ENCODE measurements around the gene ITSN2. TPM values are rescaled to one million over a fixed set of nuclear protein-coding genes. Genes with fewer than 3 reads are reported as not detected.

ITSN2 gene
- polyA plus RNA-seq, 1 donor from 2014 or later: 10.6 TPM

GRCh38 chr2:24351627-24351938, 8.8 kb downstream of the ITSN2 start:
- no peaks in the 10 kb centered on the region for H3K27me3 ChIP-seq (ENCODE audit: insufficient read depth, low read depth, low read length)
- H3K9me3 ChIP-seq (ENCODE audit: low read length): no peaks in the 10 kb centered on the region
- TF ChIP-seq POLR2AphosphoS5 (IDR thresholded peaks at IDR 0.05): no peak
- no peak for TF ChIP-seq EZH2 (IDR thresholded peaks at IDR 0.05; ENCODE audit: borderline replicate concordance, insufficient read depth, low read length, poor library complexity, severe bottlenecking)
- no peak for TF ChIP-seq TAF1 (IDR thresholded peaks at IDR 0.05; ENCODE audit: low read depth)
- no peak for TF ChIP-seq MXI1 (conservative IDR thresholded peaks at IDR 0.05; ENCODE audit: poor library complexity, severe bottlenecking)
- no peak for TF ChIP-seq EP300 (conservative IDR thresholded peaks at IDR 0.05; ENCODE audit: poor library complexity, severe bottlenecking)
- no peak for TF ChIP-seq SMC3 (conservative IDR thresholded peaks at IDR 0.05; ENCODE audit: poor library complexity)
- TF ChIP-seq RAD21 (conservative IDR thresholded peaks at IDR 0.05): no peak
- TF ChIP-seq CTCF (IDR thresholded peaks at IDR 0.05; ENCODE audit: poor library complexity, severe bottlenecking): no peak
- TF ChIP-seq REST (IDR thresholded peaks at IDR 0.05; ENCODE audit: borderline replicate concordance): no peak
- no peaks in the 10 kb centered on the region for H3F3A ChIP-seq (ENCODE audit: insufficient read depth, low read length, poor library complexity, severe bottlenecking)
- H3K4me2 ChIP-seq (ENCODE audit: low read length): no peak overlapping the region
- H2AFZ ChIP-seq (ENCODE audit: low read depth, low read length): no peak overlapping the region
- H3K9me2 ChIP-seq (ENCODE audit: insufficient read depth, low read length): no peaks in the 10 kb centered on the region
- H3K36me3 ChIP-seq (ENCODE audit: insufficient read depth, low read length): no peaks in the 10 kb centered on the region
- H3K79me2 ChIP-seq (replicated peaks; ENCODE audit: insufficient read depth, low read length): no peaks in the 10 kb centered on the region
- no peak overlapping the region for H3K4me3 ChIP-seq (ENCODE audit: low read length)
- H4K20me1 ChIP-seq (ENCODE audit: insufficient read depth): no peaks in the 10 kb centered on the region
- no peak overlapping the region for H3K9ac ChIP-seq (ENCODE audit: low read length)
- H3K27ac ChIP-seq (ENCODE audit: low read length): no peak overlapping the region

- Histone ChIP-seq H3K36me3 (ENCODE audit: insufficient read depth, low read length) (no peaks in the 10 kb centered on the region), H4K20me1 (ENCODE audit: insufficient read depth) (no peaks in the 10 kb centered on the region), H3K4me2 (ENCODE audit: low read length) (no peak overlapping the region), H3K27me3 (ENCODE audit: insufficient read depth, low read depth, low read length) (no peaks in the 10 kb centered on the region), H3K27ac (ENCODE audit: low read length) (no peak overlapping the region), H3K9me2 (ENCODE audit: insufficient read depth, low read length) (no peaks in the 10 kb centered on the region), H3K9me3 (ENCODE audit: low read length) (no peaks in the 10 kb centered on the region), H2AFZ (ENCODE audit: low read depth, low read length) (no peak overlapping the region), H3F3A (ENCODE audit: insufficient read depth, low read length, poor library complexity, severe bottlenecking) (no peaks in the 10 kb centered on the region), H3K4me3 (ENCODE audit: low read length) (no peak overlapping the region), H3K79me2 (replicated peaks; ENCODE audit: insufficient read depth, low read length) (no peaks in the 10 kb centered on the region), H3K9ac (ENCODE audit: low read length) (no peak overlapping the region)
- TF ChIP-seq TAF1 (IDR thresholded peaks at IDR 0.05; ENCODE audit: low read depth) (no peak), EP300 (conservative IDR thresholded peaks at IDR 0.05; ENCODE audit: poor library complexity, severe bottlenecking) (no peak), REST (IDR thresholded peaks at IDR 0.05; ENCODE audit: borderline replicate concordance) (no peak), POLR2AphosphoS5 (IDR thresholded peaks at IDR 0.05) (no peak), EZH2 (IDR thresholded peaks at IDR 0.05; ENCODE audit: borderline replicate concordance, insufficient read depth, low read length, poor library complexity, severe bottlenecking) (no peak), SMC3 (conservative IDR thresholded peaks at IDR 0.05; ENCODE audit: poor library complexity) (no peak), CTCF (IDR thresholded peaks at IDR 0.05; ENCODE audit: poor library complexity, severe bottlenecking) (no peak), RAD21 (conservative IDR thresholded peaks at IDR 0.05) (no peak), MXI1 (conservative IDR thresholded peaks at IDR 0.05; ENCODE audit: poor library complexity, severe bottlenecking) (no peak)
Observed at GRCh38 chr2:24350826-24351626, 9.3 kb downstream of the ITSN2 start.
